Middle frontal gyrus (tissue), 1 donor: Measurements from ENCODE around the gene MDN1.
"Not testable (repeated sequence)": the region's sequence is repeated elsewhere in the genome, so short reads cannot be mapped to it uniquely, and the experiment has no call there.

Source experiments
- DNase-seq: peaks from one replicate; pipeline ENCODE4 v3.0.0-alpha.2; 2015; ENCODE audit warnings: low spot score; ENCODE audit errors: extremely low spot score

MDN1 gene

GRCh38 chr6:89655122-89655521 is 164.5 kb downstream of the MDN1 start:
- DNase-seq = no peak

GRCh38 chr6:89650579-89650978 is 169.0 kb downstream of the MDN1 start:
- no peak for DNase-seq

GRCh38 chr6:89649682-89650081 is 169.9 kb downstream of the MDN1 start:
- DNase-seq = no peak

GRCh38 chr6:89644864-89645263 is 174.7 kb downstream of the MDN1 start:
- no peak for DNase-seq

GRCh38 chr6:89643406-89643805 is 176.2 kb downstream of the MDN1 start:
- no peak for DNase-seq

- DNase-seq = no peak
Observed at GRCh38 chr6:89642956-89643355, 176.6 kb downstream of the MDN1 start.

- DNase-seq = not testable (repeated sequence)
Observed at GRCh38 chr6:89641581-89641980, 178.0 kb downstream of the MDN1 start.

- DNase-seq = no peak
Observed at GRCh38 chr6:89640804-89641203, 178.8 kb downstream of the MDN1 start.

- peak; percentile 90 for DNase-seq
Observed at GRCh38 chr6:89638320-89639195, 181.0 kb downstream of the MDN1 start, which contains the start of gene LYRM2. Gene LYRM2, minus strand, starts transcription at chr6:89638747. Its CDS starts 31 bp downstream, at chr6:89638716.

GRCh38 chr6:89637960-89638319 is 181.7 kb downstream of the MDN1 start:
- DNase-seq = no peak

- DNase-seq = not testable (repeated sequence)
Observed at GRCh38 chr6:89636412-89636811, 183.2 kb downstream of the MDN1 start.

- DNase-seq = no peak
Observed at GRCh38 chr6:89630488-89630887, 189.1 kb downstream of the MDN1 start.

GRCh38 chr6:89623749-89624148 is 195.8 kb downstream of the MDN1 start:
- DNase-seq = no peak

- DNase-seq = no peak
Observed at GRCh38 chr6:89619567-89619966, 200.0 kb downstream of the MDN1 start.

- DNase-seq = no peak
Observed at GRCh38 chr6:89618026-89618425, 201.6 kb downstream of the MDN1 start.

GRCh38 chr6:89616531-89616930 is 203.1 kb downstream of the MDN1 start:
- no peak for DNase-seq

GRCh38 chr6:89615882-89616281 is 203.7 kb downstream of the MDN1 start:
- no peak for DNase-seq

GRCh38 chr6:89613790-89614189 is 205.8 kb downstream of the MDN1 start:
- no peak for DNase-seq

GRCh38 chr6:89612121-89612520 is 207.5 kb downstream of the MDN1 start:
- DNase-seq = no peak

- no peak for DNase-seq
Observed at GRCh38 chr6:89611666-89612065, 207.9 kb downstream of the MDN1 start.

GRCh38 chr6:89610149-89610642 is 209.4 kb downstream of the MDN1 start:
- no peak for DNase-seq

GRCh38 chr6:89605861-89606260 is 213.7 kb downstream of the MDN1 start:
- no peak for DNase-seq

GRCh38 chr6:89604653-89605052 is 214.9 kb downstream of the MDN1 start:
- DNase-seq = no peak
